ENCODE data around the gene CIART.
A peak's percentile ranks its signal among the peaks of the same experiment; 100 is the strongest.
"Not testable (repeated sequence)": the region's sequence is repeated elsewhere in the genome, so short reads cannot be mapped to it uniquely, and the experiment has no call there.

CIART gene

GRCh38 chr1:150295476-150295875, 13.1 kb downstream of the CIART start:
- H3K4me3 ChIP-seq (ENCODE audit: low read length), result no peak overlapping the region
- no peak for DNase-seq (ENCODE audit: low read depth, low spot score)

DNA sequence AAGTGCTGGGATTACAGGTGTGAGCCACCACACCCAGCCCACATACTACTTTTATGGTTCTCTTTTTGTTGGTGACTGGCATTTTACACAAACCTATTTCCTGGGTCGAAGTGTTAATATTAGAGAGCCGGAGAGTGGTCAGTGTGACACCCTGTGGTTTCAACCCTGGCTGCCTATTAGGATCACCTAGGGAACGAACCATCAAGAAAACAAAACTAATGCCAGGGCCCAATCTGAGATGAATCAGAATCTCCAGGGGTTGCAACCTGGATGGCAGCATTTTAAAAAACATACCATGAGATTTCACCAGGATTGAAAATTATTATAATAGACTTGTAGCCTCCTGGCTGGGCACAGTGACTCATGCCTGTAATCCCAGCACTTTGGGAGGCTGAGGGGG, 17.4 kb downstream of the CIART start:
- no peak overlapping the region for H3K4me3 ChIP-seq (ENCODE audit: low read length)
- DNase-seq (ENCODE audit: low read depth, low spot score), result no peak

- H3K4me3 ChIP-seq (ENCODE audit: low read length), result no peak overlapping the region
- DNase-seq (ENCODE audit: low read depth, low spot score), result no peak
Measured at GRCh38 chr1:150302338-150302737, 20.0 kb downstream of the CIART start.

DNA sequence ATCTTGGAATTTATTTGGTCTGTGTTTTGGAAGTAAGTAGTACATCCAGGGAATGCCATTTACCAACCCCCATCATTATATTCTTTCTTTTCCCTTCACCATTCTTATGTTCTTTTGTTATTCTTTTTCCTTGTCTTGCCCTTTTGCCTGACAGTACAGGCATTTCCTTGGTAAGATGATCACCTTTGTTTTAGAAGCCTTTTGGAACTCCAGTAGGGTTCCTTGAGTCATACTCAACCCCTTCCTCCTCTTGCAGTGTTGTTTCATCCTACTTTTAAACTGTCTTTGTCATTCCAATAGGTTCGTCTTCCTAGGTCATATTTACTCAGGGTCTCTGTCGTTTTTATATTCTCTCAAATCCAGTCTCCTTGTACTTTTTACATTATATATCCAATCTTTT, 20.5 kb downstream of the CIART start:
- H3K4me3 ChIP-seq (ENCODE audit: low read length), result no peak overlapping the region
- DNase-seq (ENCODE audit: low read depth, low spot score), result no peak

DNA sequence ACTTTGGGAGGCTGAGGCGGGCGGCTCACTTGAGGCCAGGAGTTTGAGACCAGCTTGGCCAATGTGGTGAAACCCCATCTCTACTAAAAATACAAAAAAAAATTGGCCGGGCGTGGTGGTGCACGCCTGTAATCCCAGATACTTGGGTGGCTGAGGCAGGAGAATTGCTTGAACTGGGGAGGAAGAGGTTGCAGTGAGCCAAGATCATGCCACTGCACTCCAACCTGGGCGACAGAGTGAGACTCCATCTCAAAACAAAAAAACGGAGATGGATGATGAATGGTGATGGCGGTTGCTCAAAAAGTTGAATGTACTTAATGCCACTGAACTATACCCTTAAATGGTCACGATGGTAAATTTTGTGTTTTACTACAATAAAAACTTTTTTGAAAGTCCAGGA, 26.2 kb downstream of the CIART start:
- not testable (repeated sequence) for H3K4me3 ChIP-seq (ENCODE audit: low read length); DNase-seq (ENCODE audit: low read depth, low spot score)

GRCh38 chr1:150309758-150310508, 27.6 kb downstream of the CIART start:
- H3K4me3 ChIP-seq (ENCODE audit: low read length), result no peak overlapping the region
- DNase-seq (ENCODE audit: low read depth, low spot score), result no peak

DNA sequence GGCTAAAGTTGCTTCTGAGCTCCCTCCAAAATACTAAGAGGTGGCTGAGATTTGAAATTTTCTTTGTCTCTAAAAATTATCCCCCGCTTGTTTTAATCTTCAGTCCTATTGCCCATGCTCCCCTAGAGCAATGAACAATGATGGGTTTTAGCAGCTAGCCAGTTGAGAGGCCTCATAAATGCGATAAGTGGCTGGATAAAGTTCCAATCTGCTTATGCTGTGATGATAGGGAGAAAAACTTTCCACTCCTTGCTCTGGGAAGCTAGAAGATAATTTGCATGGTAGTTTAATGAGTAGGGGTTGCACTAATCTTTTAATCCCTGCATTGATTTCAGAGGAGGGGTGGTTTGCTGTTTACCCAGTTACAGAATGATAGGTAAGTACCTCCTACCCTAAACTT, 29.4 kb downstream of the CIART start:
- H3K4me3 ChIP-seq (ENCODE audit: low read length), result no peak overlapping the region

DNA sequence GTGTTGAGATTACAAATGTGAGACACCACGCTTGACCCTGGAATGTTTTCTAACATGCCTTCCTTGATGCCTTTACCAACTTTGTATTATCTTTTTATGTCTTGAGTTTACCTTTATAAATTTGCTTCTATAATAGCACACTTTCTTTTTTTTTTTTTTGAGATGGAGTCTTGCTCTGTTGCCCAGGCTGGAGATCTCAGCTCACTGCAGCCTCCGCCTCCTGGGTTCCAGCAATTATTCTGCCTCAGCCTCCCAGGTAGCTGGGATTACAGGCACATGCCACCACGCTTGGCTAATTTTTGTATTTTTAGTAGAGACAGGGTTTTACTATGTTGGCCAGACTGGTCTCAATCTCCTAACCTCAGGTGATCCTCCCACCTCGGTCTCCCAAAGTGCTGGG, 32.3 kb downstream of the CIART start:
- H3K4me3 ChIP-seq (ENCODE audit: low read length); DNase-seq (ENCODE audit: low read depth, low spot score): not testable (repeated sequence)

More for the DNA sequence above, 29.4 kb downstream of the CIART start:
- no peak for DNase-seq (ENCODE audit: low read depth, low spot score)

DNA sequence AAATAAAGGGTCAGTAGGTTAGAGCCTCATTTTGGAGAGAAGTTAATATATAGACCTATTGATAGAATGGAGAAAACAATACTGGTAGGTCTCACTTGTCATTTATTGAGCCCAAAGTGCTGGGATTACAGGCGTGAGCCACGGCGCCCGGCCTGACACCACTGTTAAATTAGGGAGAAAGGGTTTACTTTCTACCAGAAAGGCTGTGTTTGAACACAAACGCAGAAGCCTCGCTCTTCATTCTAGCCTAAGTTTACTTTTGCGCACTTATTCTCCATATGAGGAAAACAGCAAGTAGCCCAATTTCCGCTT, 38.3 kb downstream of the CIART start:
- H3K4me3 ChIP-seq (ENCODE audit: low read length), result peak overlapping the region; percentile 88
- no peak for DNase-seq (ENCODE audit: low read depth, low spot score)

DNA sequence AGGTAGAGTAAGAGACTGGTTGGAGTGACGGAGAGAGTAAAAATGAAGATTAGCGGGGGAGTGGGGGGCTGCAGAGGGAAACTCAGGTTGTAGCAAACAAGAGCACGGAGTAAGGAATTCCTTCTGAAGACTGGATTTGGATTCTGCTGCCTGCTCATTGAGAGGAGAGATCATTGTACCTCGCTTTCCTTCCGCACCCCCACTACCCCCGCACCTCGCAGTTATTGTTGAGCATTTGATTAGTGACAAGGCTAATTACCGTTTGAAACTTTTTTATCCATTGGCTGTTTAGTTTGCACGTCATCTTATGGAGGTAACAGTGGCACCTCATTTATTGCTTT, 39.4 kb downstream of the CIART start:
- DNase-seq (ENCODE audit: low read depth, low spot score), result no peak
- H3K4me3 ChIP-seq (ENCODE audit: low read length), result peak overlapping the region; percentile 88

- DNase-seq (ENCODE audit: low read depth, low spot score), result no peak
- H3K4me3 ChIP-seq (ENCODE audit: low read length), result peak overlapping the region; percentile 88
Measured at GRCh38 chr1:150322310-150322709, 40.0 kb downstream of the CIART start.

GRCh38 chr1:150332651-150333290, 50.4 kb downstream of the CIART start:
- DNase-seq (ENCODE audit: low read depth, low spot score), result no peak
- H3K4me3 ChIP-seq (ENCODE audit: low read length), result no peak overlapping the region

All from Jurkat, Clone E6-1 (cell line).